Measurements from ENCODE around the gene TIPIN.

The TIPIN gene

GRCh38 chr15:66323312-66323928, 33.1 kb downstream of the TIPIN start:
- no peaks in the 10 kb centered on the region for H3K27me3 ChIP-seq
- H3K36me3 ChIP-seq = peaks cover 81% of the 10 kb centered on the region
- H3K4me1 ChIP-seq (ENCODE audit: control insufficient read depth in 1 of 2, insufficient read depth in 1 of 2, low read depth in 1 of 2, low read length in 1 of 2) = no peaks in the 10 kb centered on the region
- H3K4me3 ChIP-seq (ENCODE audit: low read depth in 1 of 2, low read length in 1 of 2) = no peak overlapping the region
- TF ChIP-seq, protein P1, sequence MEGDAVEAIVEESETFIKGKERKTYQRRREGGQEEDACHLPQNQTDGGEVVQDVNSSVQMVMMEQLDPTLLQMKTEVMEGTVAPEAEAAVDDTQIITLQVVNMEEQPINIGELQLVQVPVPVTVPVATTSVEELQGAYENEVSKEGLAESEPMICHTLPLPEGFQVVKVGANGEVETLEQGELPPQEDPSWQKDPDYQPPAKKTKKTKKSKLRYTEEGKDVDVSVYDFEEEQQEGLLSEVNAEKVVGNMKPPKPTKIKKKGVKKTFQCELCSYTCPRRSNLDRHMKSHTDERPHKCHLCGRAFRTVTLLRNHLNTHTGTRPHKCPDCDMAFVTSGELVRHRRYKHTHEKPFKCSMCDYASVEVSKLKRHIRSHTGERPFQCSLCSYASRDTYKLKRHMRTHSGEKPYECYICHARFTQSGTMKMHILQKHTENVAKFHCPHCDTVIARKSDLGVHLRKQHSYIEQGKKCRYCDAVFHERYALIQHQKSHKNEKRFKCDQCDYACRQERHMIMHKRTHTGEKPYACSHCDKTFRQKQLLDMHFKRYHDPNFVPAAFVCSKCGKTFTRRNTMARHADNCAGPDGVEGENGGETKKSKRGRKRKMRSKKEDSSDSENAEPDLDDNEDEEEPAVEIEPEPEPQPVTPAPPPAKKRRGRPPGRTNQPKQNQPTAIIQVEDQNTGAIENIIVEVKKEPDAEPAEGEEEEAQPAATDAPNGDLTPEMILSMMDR (IDR thresholded peaks at IDR 0.05) = no peak
- no peaks in the 10 kb centered on the region for H3K9me3 ChIP-seq
- no peak overlapping the region for H3K27ac ChIP-seq

DNA sequence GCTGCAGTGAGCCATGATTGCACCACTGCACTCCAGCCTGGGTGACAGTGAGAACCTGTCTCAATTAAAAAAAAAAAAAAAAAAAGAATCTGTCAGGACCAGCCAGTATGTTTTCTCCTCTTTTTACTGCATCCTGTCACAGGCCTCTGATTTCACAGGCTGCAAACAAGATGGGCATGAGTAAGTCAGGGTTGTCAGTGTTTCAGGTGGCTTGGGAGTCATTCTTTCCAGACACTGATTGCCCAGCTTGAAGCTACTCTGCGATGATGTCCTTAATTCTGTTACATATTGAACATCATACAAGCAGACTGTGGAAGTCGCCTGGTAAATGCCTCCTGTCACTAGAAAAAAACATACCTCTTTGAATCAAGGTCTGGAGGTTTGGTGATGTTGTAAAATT, 44.3 kb downstream of the TIPIN start:
- TF ChIP-seq, protein P1 (IDR thresholded peaks at IDR 0.05) = no peak
- no peak overlapping the region for H3K27ac ChIP-seq
- H3K27me3 ChIP-seq = no peaks in the 10 kb centered on the region
- H3K4me1 ChIP-seq (ENCODE audit: control insufficient read depth in 1 of 2, insufficient read depth in 1 of 2, low read depth in 1 of 2, low read length in 1 of 2) = no peaks in the 10 kb centered on the region
- no peak overlapping the region for H3K4me3 ChIP-seq (ENCODE audit: low read depth in 1 of 2, low read length in 1 of 2)
- H3K9me3 ChIP-seq = no peaks in the 10 kb centered on the region
- H3K36me3 ChIP-seq = peaks cover 90% of the 10 kb centered on the region

GRCh38 chr15:66310786-66311185, 45.7 kb downstream of the TIPIN start:
- no peaks in the 10 kb centered on the region for H3K9me3 ChIP-seq
- H3K4me3 ChIP-seq (ENCODE audit: low read depth in 1 of 2, low read length in 1 of 2) = no peak overlapping the region
- TF ChIP-seq, protein P1 (IDR thresholded peaks at IDR 0.05) = no peak
- H3K36me3 ChIP-seq = peaks cover 91% of the 10 kb centered on the region
- no peaks in the 10 kb centered on the region for H3K4me1 ChIP-seq (ENCODE audit: control insufficient read depth in 1 of 2, insufficient read depth in 1 of 2, low read depth in 1 of 2, low read length in 1 of 2)
- H3K27ac ChIP-seq = no peak overlapping the region
- H3K27me3 ChIP-seq = no peaks in the 10 kb centered on the region

GRCh38 chr15:66309828-66310227, 46.7 kb downstream of the TIPIN start:
- Histone ChIP-seq H3K27ac (no peak overlapping the region), H3K4me3 (ENCODE audit: low read depth in 1 of 2, low read length in 1 of 2) (no peak overlapping the region), H3K27me3 (no peaks in the 10 kb centered on the region), H3K4me1 (ENCODE audit: control insufficient read depth in 1 of 2, insufficient read depth in 1 of 2, low read depth in 1 of 2, low read length in 1 of 2) (no peaks in the 10 kb centered on the region), H3K36me3 (peaks cover 86% of the 10 kb centered on the region), H3K9me3 (no peaks in the 10 kb centered on the region)
- TF ChIP-seq, protein P1 (IDR thresholded peaks at IDR 0.05) = no peak

DNA sequence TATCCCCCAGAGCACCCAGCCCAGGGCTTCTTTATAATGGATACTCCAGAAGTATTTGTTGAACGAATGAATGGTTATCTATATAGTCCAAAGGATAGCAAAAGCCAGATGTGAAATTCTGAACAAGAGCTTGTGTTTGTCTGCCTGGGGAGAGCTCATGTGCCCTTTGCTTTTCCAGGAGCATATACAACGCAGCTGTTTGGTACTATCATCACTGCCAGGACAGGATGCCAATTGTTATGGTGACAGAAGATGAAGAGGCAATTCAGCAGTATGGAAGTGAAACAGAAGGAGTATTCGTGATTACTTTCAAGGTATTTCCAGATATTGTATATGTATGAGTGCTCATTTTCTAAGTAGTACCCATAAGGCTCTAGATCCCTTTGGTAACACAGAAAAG, 48.0 kb downstream of the TIPIN start:
- Histone ChIP-seq H3K27me3 (no peaks in the 10 kb centered on the region), H3K27ac (no peak overlapping the region), H3K36me3 (peaks cover 73% of the 10 kb centered on the region), H3K9me3 (no peaks in the 10 kb centered on the region), H3K4me3 (ENCODE audit: low read depth in 1 of 2, low read length in 1 of 2) (no peak overlapping the region), H3K4me1 (ENCODE audit: control insufficient read depth in 1 of 2, insufficient read depth in 1 of 2, low read depth in 1 of 2, low read length in 1 of 2) (no peaks in the 10 kb centered on the region)
- TF ChIP-seq, protein P1 (IDR thresholded peaks at IDR 0.05) = no peak
